ENCODE data around the gene RAD51B. TPM values are rescaled to one million over a fixed set of nuclear protein-coding genes. Genes with fewer than 3 reads are reported as not detected.

The RAD51B gene
- total RNA-seq, 4 donors from 2014 or later, result 14.0 to 16.4 (median 14.8) TPM

DNA sequence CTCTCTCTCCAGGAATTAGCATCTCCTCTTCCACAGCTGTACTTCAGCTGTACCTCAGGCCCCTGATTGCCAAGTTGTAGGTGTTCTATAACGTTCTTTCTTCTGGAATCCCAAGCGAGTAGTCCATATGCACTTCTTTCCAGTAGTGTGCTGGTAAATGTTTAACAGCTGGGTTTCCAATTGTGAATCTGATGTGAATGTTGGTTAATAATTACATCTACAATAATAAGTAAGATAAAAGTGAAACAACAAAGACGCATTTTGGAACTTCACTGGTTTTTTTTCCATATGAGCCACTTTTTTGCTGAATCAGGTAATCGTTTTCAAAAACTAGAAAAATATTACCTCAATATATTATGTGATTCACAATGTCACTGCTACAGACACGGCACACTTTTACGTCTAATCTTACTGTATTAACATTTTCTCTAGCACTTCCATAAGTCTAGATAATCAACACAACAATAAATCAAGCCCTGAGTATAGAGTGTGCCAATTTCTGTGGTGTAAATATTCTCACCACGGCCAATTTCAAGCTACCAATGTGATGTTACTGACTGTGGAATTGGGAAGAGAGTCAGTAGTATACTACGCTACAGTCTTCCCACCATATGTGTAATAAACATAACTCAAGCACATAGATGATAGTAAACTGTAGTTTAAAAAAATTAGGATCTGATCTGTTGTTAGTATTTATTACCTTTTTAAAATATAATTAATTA is 860.3 kb downstream of the RAD51B start:
- Histone ChIP-seq H3K36me3 (no peaks in the 10 kb centered on the region), H3K4me1 (peaks cover 20 to 51% of the 10 kb centered on the region in 2 donors), H3K4me3 (replicated peaks in 1 of 3) (no peak overlapping the region), H3K27ac (peak overlapping the region in 1 of 3 donors; percentile 74), H3K27me3 (no peaks in the 10 kb centered on the region), H3K9me3 (no peaks in the 10 kb centered on the region)
- no peak for TF ChIP-seq CTCF (IDR thresholded peaks at IDR 0.05)
- TF ChIP-seq POLR2A (IDR thresholded peaks at IDR 0.05), result no peak
- WGBS, 2 donors, result 93 to 96% methylated on average over 8 of the region's 8 CpGs
- intact Hi-C loops (cut with DNase I), result no loop called here
- DNase-seq, result no peak

DNA sequence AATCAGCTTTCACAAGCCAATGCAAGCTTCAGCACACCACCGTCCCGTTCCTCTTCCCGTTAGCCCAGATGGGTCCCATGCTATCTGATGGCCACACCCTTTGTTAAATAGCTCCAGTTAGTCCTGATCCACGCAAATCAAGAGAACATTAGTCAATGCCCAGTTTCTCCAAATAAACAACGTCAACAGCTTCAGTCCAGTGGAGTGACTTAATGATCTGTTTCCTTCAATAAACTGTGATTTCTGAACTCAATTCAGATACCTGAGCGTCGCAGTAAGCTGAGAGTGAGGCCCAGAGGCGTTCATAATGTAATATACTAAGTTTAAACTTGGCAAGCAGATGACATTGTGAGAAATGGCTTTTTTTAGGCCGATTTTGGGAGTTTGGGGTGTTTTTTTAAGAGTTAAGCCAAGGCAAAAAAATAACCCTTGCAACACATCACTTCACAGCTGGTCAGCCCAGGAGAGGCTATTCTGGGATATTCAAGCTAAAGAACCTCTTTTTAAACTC is 861.0 kb downstream of the RAD51B start:
- 36 to 38% methylated on average over 9 of the region's 9 CpGs for WGBS, 2 donors
- H3K4me3 ChIP-seq (replicated peaks in 1 of 3), result no peak overlapping the region
- no peaks in the 10 kb centered on the region for H3K9me3 ChIP-seq
- DNase-seq, result peak in 1 of 2 donors; percentile 39
- no peaks in the 10 kb centered on the region for H3K27me3 ChIP-seq
- peak overlapping the region; percentile 31 to 76 (median 74) for H3K27ac ChIP-seq
- H3K36me3 ChIP-seq, result no peaks in the 10 kb centered on the region
- TF ChIP-seq POLR2A (IDR thresholded peaks at IDR 0.05) (no peak), CTCF (IDR thresholded peaks at IDR 0.05) (no peak)
- peaks cover 20 to 54% of the 10 kb centered on the region in 2 donors for H3K4me1 ChIP-seq
- intact Hi-C loops (cut with DNase I), result no loop called here

DNA sequence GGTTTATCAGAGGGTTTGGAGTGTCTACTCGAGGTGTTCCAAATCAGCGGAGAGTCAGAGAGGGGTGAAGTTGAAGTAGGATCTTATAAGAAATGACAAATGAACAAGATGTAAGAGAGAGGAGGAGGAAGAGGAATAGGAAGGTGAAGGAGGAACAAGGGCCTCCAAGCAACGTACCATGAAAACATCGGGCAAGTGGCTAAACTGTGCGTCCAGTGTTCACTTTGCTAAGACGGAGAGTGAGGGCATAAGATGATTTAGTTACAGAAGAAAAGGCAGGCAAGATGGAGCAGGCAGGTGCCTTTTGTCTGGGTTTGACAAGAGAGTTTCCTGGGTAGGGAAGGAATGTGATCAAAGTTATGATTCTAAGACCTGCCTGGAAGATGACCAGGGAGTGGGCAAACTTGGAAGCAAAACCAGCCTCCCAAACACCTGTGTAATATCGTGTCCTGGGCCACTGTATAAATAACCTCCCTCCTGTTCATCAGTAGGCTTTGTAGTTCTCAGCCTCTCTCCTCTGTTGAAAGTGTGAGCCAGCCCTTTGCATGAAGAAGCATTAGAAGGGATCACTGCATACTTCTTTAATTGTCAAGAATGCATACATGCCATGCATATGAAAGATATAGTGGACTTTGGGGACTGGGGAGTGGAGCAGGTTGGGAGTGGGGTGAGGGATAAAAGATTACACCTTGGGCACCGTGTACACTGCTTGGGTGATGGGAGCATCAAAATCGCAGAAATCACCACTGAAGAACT is 861.9 kb downstream of the RAD51B start:
- DNase-seq, result peak; percentile 37 to 61
- peak overlapping the region; percentile 31 to 76 (median 74) for H3K27ac ChIP-seq
- H3K9me3 ChIP-seq, result no peaks in the 10 kb centered on the region
- peaks cover 20 to 55% of the 10 kb centered on the region in 2 donors for H3K4me1 ChIP-seq
- H3K4me3 ChIP-seq (replicated peaks in 1 of 3), result no peak overlapping the region
- intact Hi-C loops (cut with DNase I), result no loop called here
- 46 to 51% methylated on average over 9 of the region's 9 CpGs for WGBS, 2 donors
- no peaks in the 10 kb centered on the region for H3K27me3 ChIP-seq
- TF ChIP-seq POLR2A (IDR thresholded peaks at IDR 0.05) (no peak), CTCF (IDR thresholded peaks at IDR 0.05) (no peak)
- no peaks in the 10 kb centered on the region for H3K36me3 ChIP-seq

DNA sequence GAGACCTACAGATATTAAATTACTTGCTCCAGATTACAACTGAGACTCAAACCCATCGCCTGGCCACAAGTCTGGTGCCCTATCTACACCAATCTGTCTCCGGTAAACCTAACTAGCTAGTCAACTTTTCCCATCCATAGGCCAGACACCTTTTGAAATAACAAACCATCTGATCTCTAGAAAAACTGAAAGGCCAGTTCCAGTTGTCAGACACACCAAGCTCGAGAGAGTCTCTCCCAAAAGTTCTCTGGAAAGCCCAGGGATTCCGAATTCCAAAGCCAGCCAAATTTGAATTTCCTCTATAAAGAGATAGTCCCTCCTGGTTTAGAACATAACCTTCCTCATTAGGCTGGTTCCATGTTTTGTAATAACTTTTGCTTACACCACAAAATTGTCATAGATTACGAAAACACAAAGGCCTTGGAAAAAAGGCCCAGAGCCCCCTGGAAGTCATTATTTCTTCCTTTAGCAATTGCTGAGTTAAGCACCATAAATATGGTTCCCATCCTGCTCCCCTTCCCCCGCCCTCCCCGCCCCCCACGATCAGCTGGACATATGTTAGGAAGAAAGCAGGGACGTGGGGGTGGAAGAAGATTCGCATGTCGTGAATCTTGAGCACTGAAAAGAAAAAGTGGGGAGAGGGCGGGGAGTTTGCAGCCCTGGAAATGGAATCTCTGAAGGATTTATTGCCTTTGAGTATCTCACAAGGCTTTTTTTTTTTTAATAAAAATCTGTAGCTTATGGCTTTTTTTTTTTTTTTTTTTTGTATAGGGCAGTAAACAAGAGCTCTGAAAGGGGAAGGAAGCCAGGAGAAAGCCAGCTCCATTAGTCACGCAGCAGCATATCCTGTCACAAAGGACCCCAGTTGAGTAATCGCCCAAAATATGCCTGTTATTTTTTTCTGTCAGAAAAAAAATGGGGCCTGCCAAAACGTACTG is 862.9 kb downstream of the RAD51B start:
- no peak for TF ChIP-seq CTCF (IDR thresholded peaks at IDR 0.05)
- no peak for TF ChIP-seq POLR2A (IDR thresholded peaks at IDR 0.05)
- Histone ChIP-seq H3K4me3 (replicated peaks in 1 of 3) (no peak overlapping the region), H3K27me3 (no peaks in the 10 kb centered on the region), H3K9me3 (no peaks in the 10 kb centered on the region), H3K27ac (peak overlapping the region; percentile 31 to 76 (median 74)), H3K4me1 (peaks cover 20 to 50% of the 10 kb centered on the region in 2 donors), H3K36me3 (no peaks in the 10 kb centered on the region)
- intact Hi-C loops (cut with DNase I), result no loop called here
- peak in 1 of 2 donors; percentile 20 for DNase-seq
- WGBS, 2 donors, result 58 to 68% methylated on average over 15 of the region's 15 CpGs

Data from thyroid gland (tissue), 4 donors.